NOMO-1 treated with dmso at 0.1 percent for 144 hours (cell line): ENCODE measurements around the gene CMC2.
A peak's percentile ranks its signal among the peaks of the same experiment; 100 is the strongest.

ENCODE experiments used
- DNase-seq: peaks from one replicate; lab custom pipeline; 2025; ENCODE audit not compliant: unreplicated experiment; lab: John Stamatoyannopoulos, UW

CMC2 gene

GRCh38 chr16:81006813-81007695 lies at the start of gene CMC2, which contains the start of gene CENPN:
CMC2 (minus strand) TSS chr16:81006885; CDS start chr16:80997394, 9,491 bp downstream.
CENPN (plus strand) TSS chr16:81007214; CDS start chr16:81011940, 4,726 bp downstream.
- DNase-seq = peak; percentile 97

DNA sequence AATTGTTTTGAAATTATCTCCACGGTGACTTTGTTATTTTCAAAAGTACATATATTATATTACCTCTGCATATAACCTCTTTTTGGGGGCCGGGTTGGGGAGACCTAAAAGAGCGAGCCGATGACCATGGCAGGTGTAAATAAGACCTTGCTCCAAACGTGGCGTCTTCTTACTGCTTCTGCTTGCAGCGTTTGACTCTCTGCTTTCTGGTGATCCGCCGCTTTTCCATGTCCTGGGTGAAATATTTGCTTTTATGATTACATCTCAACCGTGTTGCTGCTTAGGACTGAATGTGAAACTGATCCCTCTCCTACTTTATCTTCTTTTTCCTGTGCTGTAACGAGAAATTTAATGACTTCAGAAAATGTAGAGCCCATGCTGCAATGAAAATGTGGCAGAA lies 47.1 kb upstream of the CMC2 start:
- no peak for DNase-seq

DNA sequence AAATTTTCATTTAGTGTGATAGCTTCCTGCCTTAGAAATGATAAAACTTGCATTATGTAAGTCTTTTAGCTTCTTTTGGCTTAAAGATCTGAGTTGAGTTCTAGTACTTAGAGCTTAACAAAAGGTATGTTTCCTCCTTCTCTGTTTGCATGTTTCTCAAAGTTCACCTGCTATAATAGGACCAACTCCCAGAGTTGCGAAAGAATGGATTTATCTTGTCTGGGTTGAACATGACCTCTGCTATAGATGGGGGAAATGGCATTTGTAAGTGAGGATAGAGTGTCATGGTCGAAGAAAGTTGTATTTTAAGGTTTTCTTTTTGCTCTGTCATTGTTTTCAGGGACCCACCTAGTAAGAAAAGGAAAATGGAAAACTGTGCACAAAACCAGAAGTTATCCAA lies 36.1 kb upstream of the CMC2 start:
- no peak for DNase-seq

- DNase-seq = no peak
Observed at GRCh38 chr16:81041696-81042095, 35.0 kb upstream of the CMC2 start.

DNA sequence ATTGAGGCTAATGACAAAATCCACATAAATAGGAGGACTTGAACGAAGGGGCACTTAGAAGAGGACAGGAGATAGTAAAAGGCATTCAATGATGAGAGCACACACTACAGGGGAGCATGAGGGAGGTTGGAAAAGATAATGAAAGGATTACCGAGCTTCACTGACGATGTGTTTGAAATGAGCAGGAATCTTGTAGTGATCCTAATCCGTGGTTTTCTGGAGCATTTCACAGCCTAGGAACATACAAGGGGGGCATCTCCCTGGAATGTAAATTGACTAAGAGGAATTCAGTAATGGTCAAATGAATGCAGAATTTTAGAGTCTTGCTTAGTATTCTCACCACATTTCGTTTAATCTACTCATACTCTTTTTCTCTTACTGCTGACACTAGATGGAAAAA lies 34.2 kb upstream of the CMC2 start:
- DNase-seq = no peak

DNA sequence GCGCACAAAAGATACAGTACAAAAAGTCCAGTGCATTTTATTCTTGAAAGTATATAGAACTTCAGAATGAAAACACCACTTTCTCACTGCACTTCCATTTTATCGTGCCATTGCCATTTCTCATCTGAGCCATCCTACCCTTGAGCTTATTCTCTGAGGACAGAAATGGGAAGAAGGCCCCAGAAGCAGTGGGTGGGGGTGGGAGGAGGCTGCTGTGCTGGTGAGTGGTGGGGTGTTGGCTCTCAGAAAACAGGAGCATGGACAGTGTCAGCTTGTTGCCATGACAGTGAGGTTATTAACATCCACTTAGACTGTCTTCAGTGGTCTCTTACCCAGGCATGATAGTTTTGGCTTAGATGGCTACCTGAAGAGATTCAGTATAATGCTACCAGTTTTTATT lies 33.4 kb upstream of the CMC2 start:
- no peak for DNase-seq

- DNase-seq = no peak
Observed at GRCh38 chr16:81036751-81037350, 30.2 kb upstream of the CMC2 start.

- no peak for DNase-seq
Observed at GRCh38 chr16:81035975-81036750, 29.5 kb upstream of the CMC2 start.

DNA sequence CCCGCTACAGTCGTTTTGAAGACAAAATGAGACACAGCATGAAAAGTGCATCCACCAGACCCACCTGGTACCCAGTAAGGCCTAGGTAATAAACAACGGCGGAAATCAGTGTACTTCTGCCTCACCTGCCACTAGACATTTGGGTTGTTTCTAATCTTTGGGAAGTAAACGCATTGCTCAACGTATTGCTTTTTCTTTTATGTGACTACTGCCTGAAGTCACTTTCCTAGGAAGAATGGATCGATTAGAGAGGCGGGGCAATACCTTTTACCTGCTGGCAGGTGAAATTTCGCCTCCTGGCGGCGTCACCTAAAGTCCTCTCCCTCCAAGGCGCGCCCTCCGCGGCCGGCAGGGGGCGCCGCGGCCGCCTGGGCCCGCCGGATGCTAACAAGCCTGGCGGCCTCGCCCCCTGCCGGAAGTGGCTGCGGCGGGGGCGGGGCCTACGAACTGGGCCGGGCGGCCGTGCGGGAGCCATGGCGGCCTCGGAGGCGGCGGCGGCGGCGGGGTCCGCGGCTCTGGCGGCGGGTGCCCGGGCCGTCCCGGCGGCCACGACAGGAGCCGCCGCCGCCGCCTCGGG lies 28.8 kb upstream of the CMC2 start, which contains the start of gene ATMIN:
TSS of gene ATMIN (plus strand) at position 445 of the 577 bp plus-strand sequence. CDS start at position 474, 29 bp downstream.
- peak; percentile 67 for DNase-seq

GRCh38 chr16:81029930-81030604 lies 23.4 kb upstream of the CMC2 start:
- DNase-seq = no peak

DNA sequence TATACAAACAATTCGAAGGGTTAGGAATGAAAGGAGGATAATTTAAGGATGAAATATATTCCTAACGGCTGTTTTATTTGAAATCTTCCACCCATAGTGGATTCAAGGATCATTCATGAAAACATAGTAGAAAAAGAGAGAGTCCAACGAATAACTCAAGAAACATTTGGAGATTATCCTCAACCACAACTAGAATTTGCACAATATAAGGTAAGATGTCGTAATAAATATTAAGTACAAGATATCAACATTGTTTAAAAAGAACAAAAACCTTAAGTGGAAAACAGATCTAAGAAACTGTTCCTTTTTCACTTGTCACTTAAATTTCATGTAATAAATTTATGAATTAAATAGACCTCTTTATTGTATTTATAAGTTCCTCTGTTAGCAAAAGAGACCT lies 19.7 kb upstream of the CMC2 start:
- no peak for DNase-seq

- DNase-seq = no peak
Observed at GRCh38 chr16:81018496-81018895, 11.8 kb upstream of the CMC2 start.

- DNase-seq = no peak
Observed at GRCh38 chr16:81014672-81015071, 8.0 kb upstream of the CMC2 start.

- no peak for DNase-seq
Observed at GRCh38 chr16:81012974-81013373, 6.3 kb upstream of the CMC2 start.

GRCh38 chr16:81008505-81008789 lies 1.8 kb upstream of the CMC2 start:
- DNase-seq = no peak

GRCh38 chr16:81006211-81006812 lies 373 bp downstream of the CMC2 start:
- peak; percentile 44 for DNase-seq

DNA sequence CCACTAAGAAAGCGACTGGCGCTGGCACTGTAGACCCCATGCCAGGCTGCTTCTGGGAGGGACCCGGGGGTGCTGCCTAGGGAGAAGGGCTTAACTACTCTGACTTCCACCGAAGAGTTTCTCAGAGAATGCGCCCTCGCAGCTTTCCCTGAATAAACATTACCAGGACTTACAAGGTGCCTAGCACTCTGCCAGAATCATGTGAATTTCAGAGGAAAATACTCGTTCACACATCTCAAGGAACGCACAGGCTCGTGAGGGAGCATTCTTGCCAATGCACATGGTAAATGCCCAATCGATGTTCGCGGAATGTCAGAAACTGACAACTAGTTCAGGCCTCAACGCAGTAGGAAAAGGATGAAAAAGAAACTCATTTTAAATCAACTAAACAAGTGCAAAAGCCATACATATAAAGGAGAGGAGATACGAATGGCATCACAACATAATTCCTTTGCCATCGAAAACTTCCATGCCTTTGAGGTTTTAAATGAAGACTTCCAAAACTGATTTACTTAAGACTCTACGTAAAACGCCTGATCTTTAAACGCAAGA lies 999 bp downstream of the CMC2 start:
- DNase-seq = no peak

DNA sequence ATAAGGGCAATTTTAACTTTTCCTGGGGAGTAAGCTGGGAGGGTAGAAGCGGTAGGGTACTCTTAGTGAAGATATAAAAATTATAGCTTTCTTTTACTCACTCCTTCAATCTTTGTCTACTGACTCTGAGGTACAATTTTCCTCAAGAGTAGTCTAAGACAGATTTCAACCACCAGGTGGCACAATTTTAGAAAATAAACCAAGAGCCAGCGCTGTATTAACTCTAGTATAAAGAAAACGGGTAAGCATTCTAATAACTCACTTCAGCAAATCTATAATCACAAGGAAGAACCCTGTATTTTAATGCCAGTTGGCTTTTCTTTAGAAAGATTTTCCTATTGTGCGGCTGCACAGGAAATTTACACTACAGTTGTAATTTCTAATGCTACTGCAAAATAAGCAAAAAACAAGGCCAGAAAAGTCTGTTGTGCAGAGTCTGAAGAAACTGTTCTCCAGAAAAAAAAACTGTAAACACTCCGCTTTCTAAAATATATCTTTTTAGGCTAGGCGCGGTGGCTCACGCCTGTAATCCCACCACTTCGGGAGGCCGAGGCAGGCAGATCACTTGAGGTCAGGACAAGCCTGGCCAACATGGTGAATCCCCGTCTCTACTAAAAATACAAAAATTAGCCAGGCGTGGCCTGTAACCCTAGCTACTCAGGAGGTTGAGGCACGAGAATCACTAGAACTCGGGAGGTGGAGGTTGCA lies 1.9 kb downstream of the CMC2 start:
- DNase-seq = peak; percentile 20
